ENCODE data around the gene FREM3.
"Not testable (repeated sequence)": the region's sequence is repeated elsewhere in the genome, so short reads cannot be mapped to it uniquely, and the experiment has no call there.

Gene FREM3

GRCh38 chr4:143586080-143586479, 114.4 kb downstream of the FREM3 start:
- in situ Hi-C loops (cut with MboI; ENCODE audit: low sequenced_read_pairs), result no loop called here

- in situ Hi-C loops (cut with MboI; ENCODE audit: low sequenced_read_pairs), result no loop called here
Observed at GRCh38 chr4:143585548-143585947, 114.9 kb downstream of the FREM3 start.

- in situ Hi-C loops (cut with MboI; ENCODE audit: low sequenced_read_pairs), result no loop called here
Observed at GRCh38 chr4:143581331-143581946, 119.0 kb downstream of the FREM3 start.

DNA sequence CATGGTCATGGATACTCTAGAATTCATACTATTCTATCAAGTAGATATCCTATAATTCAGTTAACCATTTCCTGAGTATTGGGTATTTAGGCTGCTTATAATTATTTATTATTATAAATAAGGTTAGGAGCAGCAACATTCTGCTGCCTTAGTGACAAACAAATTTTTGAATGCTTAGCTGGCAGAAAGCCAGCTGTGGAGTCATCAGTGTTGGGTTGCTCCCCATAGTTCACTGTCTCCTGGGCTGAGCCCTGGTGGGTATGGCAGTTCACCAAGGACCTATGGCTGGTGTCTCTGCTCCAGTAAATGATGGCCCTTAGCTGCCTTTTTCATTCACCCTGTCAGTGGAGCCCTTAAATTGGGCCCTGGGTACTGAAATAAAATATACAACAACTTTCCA, 125.1 kb downstream of the FREM3 start:
- in situ Hi-C loops (cut with MboI; ENCODE audit: low sequenced_read_pairs), result no loop called here

DNA sequence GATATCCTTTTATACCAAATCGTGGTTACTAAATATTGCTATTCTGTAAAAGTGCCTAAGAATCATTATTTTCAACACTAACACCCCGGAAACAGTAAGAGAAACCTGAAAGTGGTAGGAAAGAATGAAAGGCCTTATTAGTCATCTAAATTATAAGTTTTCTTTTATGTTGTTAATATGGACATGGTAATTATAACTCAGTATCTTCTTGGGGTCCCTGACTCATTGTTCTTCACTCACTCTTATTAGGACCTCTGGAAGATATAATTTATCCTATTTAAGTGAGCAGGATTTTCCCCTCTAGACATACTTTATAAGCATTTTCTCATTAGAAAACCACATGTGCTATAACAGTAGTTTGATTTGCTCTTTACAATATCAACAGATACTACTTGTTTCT, 136.0 kb downstream of the FREM3 start:
- in situ Hi-C loops (cut with MboI; ENCODE audit: low sequenced_read_pairs), result no loop called here

DNA sequence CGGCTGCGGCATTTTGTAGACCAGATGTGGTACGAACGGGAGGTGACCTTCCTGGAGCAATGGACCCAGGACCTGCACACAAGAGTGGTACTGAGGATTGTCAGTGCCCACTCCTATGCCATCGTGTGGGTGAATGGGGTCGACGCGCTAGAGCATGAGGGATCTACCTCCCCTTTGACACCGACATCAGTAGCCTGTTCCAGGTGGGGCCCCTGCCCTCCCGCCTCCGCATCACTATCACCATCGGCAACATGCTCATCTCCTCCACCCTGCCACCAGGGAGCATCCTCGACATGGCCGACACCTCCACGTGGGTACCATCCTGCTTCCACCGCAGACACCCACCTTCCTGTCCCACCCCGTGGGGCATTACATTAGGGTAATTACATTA, 140.7 kb downstream of the FREM3 start:
- in situ Hi-C loops (cut with MboI; ENCODE audit: low sequenced_read_pairs), result no loop called here

- in situ Hi-C loops (cut with MboI; ENCODE audit: low sequenced_read_pairs), result no loop called here
Observed at GRCh38 chr4:143558823-143559756, 141.4 kb downstream of the FREM3 start.

GRCh38 chr4:143558286-143558685, 142.2 kb downstream of the FREM3 start:
- in situ Hi-C loops (cut with MboI; ENCODE audit: low sequenced_read_pairs), result no loop called here

DNA sequence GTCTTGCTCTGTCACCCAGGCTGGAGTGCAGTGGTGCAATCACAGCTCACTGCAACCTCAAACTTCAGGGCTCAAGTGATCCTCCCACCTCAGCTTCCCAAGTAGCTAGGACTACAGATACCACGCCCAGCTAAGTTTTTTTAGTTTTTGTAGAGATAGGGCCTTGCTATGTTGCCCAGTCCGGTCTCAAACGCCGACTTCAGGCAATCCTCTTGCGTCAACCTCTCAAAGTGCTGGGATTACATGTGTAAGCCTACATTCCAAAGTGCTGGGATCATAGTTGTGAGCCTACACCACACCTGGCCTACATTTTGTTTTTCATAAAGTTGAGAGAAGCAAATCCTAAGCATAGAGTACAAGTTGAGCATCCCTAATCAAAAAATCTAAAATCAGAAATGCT, 144.8 kb downstream of the FREM3 start:
- in situ Hi-C loops (cut with MboI; ENCODE audit: low sequenced_read_pairs), result no loop called here

GRCh38 chr4:143554728-143555597, 145.5 kb downstream of the FREM3 start:
- in situ Hi-C loops (cut with MboI; ENCODE audit: low sequenced_read_pairs), result no loop called here

- in situ Hi-C loops (cut with MboI; ENCODE audit: low sequenced_read_pairs), result no loop called here
Observed at GRCh38 chr4:143549928-143550327, 150.5 kb downstream of the FREM3 start.

DNA sequence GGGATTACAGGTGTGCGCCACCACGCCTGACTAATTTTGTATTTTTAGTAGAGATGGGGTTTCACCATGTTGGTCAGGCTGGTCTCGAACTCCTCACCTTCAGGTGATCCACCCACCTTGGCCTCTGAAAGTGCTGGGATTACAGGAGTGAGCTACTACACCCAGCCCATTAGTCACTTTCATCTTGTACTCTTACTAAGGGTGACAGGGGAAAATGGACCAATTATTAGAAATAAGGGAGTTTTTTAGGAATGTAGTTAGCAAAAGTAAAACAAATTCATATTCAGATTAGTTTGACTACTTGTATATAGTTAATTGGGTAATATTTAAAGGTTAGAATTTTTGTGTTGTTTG, 160.8 kb downstream of the FREM3 start:
- in situ Hi-C loops (cut with MboI; ENCODE audit: low sequenced_read_pairs), result no loop called here

- in situ Hi-C loops (cut with MboI; ENCODE audit: low sequenced_read_pairs), result no loop called here
Observed at GRCh38 chr4:143538979-143539669, 161.4 kb downstream of the FREM3 start.

GRCh38 chr4:143531788-143532491, 168.5 kb downstream of the FREM3 start:
- in situ Hi-C loops (cut with MboI; ENCODE audit: low sequenced_read_pairs), result no loop called here

GRCh38 chr4:143531380-143531779, 169.1 kb downstream of the FREM3 start:
- in situ Hi-C loops (cut with MboI; ENCODE audit: low sequenced_read_pairs), result no loop called here

DNA sequence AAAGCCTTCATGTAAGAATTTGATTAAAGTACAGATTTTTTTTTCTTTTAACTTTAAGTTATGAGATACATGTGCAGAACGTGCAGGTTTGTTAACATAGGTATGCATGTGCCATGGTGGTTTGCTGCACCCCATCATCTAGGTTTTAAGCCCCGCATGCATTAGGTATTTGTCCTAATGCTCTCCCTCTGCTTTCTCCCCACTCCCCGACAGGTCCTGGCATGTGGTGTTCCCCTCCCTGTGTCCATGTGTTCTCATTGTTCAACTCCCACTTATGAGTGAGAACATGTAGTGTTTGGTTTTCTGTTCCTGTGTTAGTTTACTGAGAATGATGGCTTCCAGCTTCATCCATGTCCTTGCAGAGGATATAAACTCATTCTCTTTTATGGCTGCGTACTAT, 172.4 kb downstream of the FREM3 start:
- in situ Hi-C loops (cut with MboI; ENCODE audit: low sequenced_read_pairs), result not testable (repeated sequence)
